ENCODE measurements around the gene WDR18. TPM values are rescaled to one million over a fixed set of nuclear protein-coding genes. Genes with fewer than 3 reads are reported as not detected.

The WDR18 gene
- total RNA-seq, 1 experiment from 2014 or later, result 94.7 TPM

- H2BK20ac ChIP-seq (ENCODE audit: low read depth, low read length, poor library complexity, severe bottlenecking), result no peak overlapping the region
- H2AK5ac ChIP-seq (ENCODE audit: insufficient read length, low read length), result no peak overlapping the region
- H3K79me2 ChIP-seq (ENCODE audit: insufficient read depth, low read length), result 0 out of 2 replicates have a peak, but pooled peaks cover 2% of the 10 kb centered on the region
- peaks cover 4% of the 10 kb centered on the region for H4K20me1 ChIP-seq (ENCODE audit: control insufficient read depth, insufficient read depth, insufficient read length)
- H3K4me1 ChIP-seq (ENCODE audit: insufficient read depth, low read length), result no peaks in the 10 kb centered on the region
- H3K14ac ChIP-seq (ENCODE audit: insufficient read depth, low read length), result no peak overlapping the region
- TF ChIP-seq CTCF (conservative IDR thresholded peaks at IDR 0.05), result no peak
- no peaks in the 10 kb centered on the region for H3K79me1 ChIP-seq (ENCODE audit: insufficient read depth, low read depth, low read length, poor library complexity, severe bottlenecking)
- no peak overlapping the region for H3K9ac ChIP-seq (ENCODE audit: extremely low read depth, insufficient read length, low read length)
- no peak overlapping the region for H4K91ac ChIP-seq (ENCODE audit: insufficient read length, low read depth, low read length)
- no peak overlapping the region for H3T11ph ChIP-seq (ENCODE audit: low read length)
- no peak overlapping the region for H3K4ac ChIP-seq (ENCODE audit: low read depth, low read length)
- no peak overlapping the region for H4K8ac ChIP-seq (replicated peaks; ENCODE audit: insufficient read length, low read depth, low read length)
- H3K9me3 ChIP-seq (ENCODE audit: control insufficient read depth, low read depth, low read length), result no peaks in the 10 kb centered on the region
- DNase-seq, result no peak
- no peak overlapping the region for H2BK15ac ChIP-seq (ENCODE audit: low read depth, low read length)
- peaks cover 10% of the 10 kb centered on the region for H3K27me3 ChIP-seq (ENCODE audit: insufficient read depth, low read length)
- Mint-ChIP-seq H3K9me3 (no peaks in the 10 kb centered on the region; a peak in 1 of 5 replicates), H3K36me3 (ENCODE audit: insufficient read depth in 1 of 3, low read depth in 3 of 3) (no peaks in the 10 kb centered on the region; a peak in 1 of 7 replicates), H3K27ac (no peak overlapping the region), H3K27me3 (ENCODE audit: low read depth) (peaks cover 50% of the 10 kb centered on the region), H3K4me3 (peak overlapping the region in 1 of 2 experiments; percentile 65; a peak in 2 of 5 replicates), H3K4me1 (peaks cover 5 to 10% of the 10 kb centered on the region in 2 experiments)
- H3K4me2 ChIP-seq (ENCODE audit: insufficient read depth, insufficient read length, low read length), result no peak overlapping the region
- no peak overlapping the region for H3K18ac ChIP-seq (ENCODE audit: insufficient read length, low read depth, low read length)
- no peak overlapping the region for H2BK12ac ChIP-seq (ENCODE audit: insufficient read length, low read depth, low read length)
- no peak overlapping the region for H4K5ac ChIP-seq (ENCODE audit: insufficient read length, low read depth, low read length)
- no peak overlapping the region for H3K23ac ChIP-seq (ENCODE audit: insufficient read length, low read depth, low read length)
- H3K27ac ChIP-seq (ENCODE audit: insufficient read length, low read depth, low read length), result no peak overlapping the region
- H2BK120ac ChIP-seq (ENCODE audit: low read depth, low read length, poor library complexity, severe bottlenecking), result no peak overlapping the region
- H3K23me2 ChIP-seq (ENCODE audit: insufficient read length, low read depth, low read length, poor library complexity, severe bottlenecking), result peaks cover 10% of the 10 kb centered on the region
- H3K56ac ChIP-seq (ENCODE audit: insufficient read length, low read depth, low read length), result no peak overlapping the region
- no CpG with 5 or more reads among the region's 3 CpGs for WGBS (ENCODE audit: extremely low coverage, insufficient read length, low lambda C conversion rate)
- H2AFZ ChIP-seq (ENCODE audit: low read length), result no peak overlapping the region
- no peak overlapping the region for H2BK5ac ChIP-seq (ENCODE audit: insufficient read length, low read length)
These were observed 15.2 kb downstream of the WDR18 start for GRCh38 chr19:999379-999719.

All from H9 (cell line).